HCT116 (cell line): ENCODE measurements around the gene CCDC158. TPM values are rescaled to one million over a fixed set of nuclear protein-coding genes. Genes with fewer than 3 reads are reported as not detected.

ENCODE experiments used
- ATAC-seq: fragments of 200-7000 bp; cut with Tn5 transposase; 2 replicates; pipeline ENCODE4 v1.9.1; 2020; ENCODE audit warnings: mild to moderate bottlenecking, moderate library complexity
- BruUV-seq: library from RNA; stranded (reverse); fragments of 400-500 nt; replicated peaks from 2 replicates; lab custom pipeline; 2021; lab: Mats Ljungman, UMichigan
- CTCF ChIA-PET: fragments of 300-600 bp; sonication (Branson Sonifier 250); formaldehyde crosslinking; loops from one replicate; lab custom pipeline; 2021; ENCODE audit warnings: antibody characterized with exemption; lab: Charles Lee
- POLR2A ChIA-PET: fragments of 300-600, 350-600 bp; sonication (Branson Sonifier 250); formaldehyde crosslinking; loops from one replicate; lab custom pipeline; 2021; ENCODE audit warnings: antibody characterized with exemption; lab: Charles Lee
- RAD21 ChIA-PET, 2 experiments: fragments of 300-600 bp; sonication (Branson Sonifier 250); formaldehyde crosslinking; loops; one replicate each; lab custom pipeline; 2023; ENCODE audit warnings: low total read pairs in 2 of 2; ENCODE audit not compliant: uncharacterized antibody in 2 of 2, unreplicated experiment in 2 of 2, low non-redundant PET in 1 of 2; lab: Charles Lee
- DNase-seq: peaks from one replicate; pipeline ENCODE4 v3.0.0-alpha.2; 2010; ENCODE audit warnings: low read depth, low spot score
- H2AFZ ChIP-seq: fragments of 200-600 bp; shearing (Covaris generic), sonication (generic); 2 replicates; pipeline ENCODE4 v1.6.1; 2017; ENCODE audit warnings: low read depth, mixed run types, mixed read lengths, antibody characterized with exemption, low read length; ENCODE audit not compliant: poor library complexity, severe bottlenecking
- H3K27ac ChIP-seq: 2 replicates; pipeline ENCODE4 v1.5.1; 2012; ENCODE audit warnings: low read depth, low read length
- H3K27me3 ChIP-seq: fragments of 200-600 bp; sonication (generic); 2 replicates; pipeline ENCODE4 v1.6.1; 2016; ENCODE audit warnings: mixed run types, low read length, mixed read lengths; ENCODE audit not compliant: insufficient read depth
- H3K36me3 ChIP-seq, 2 experiments: fragments of 200-500 bp in 1 of 2; fragments of 200-600 bp in 1 of 2; sonication (Bioruptor generic) in 1 of 2; sonication (generic) in 1 of 2; 2 replicates each; pipeline versions ENCODE4 v1.5.1 to v1.6.1; 2014 to 2016; ENCODE audit warnings: low read length in 2 of 2, inconsistent platforms in 1 of 2, mixed read lengths in 1 of 2, mixed run types in 1 of 2; ENCODE audit not compliant: insufficient read depth in 2 of 2, control insufficient read depth in 1 of 2
- H3K4me1 ChIP-seq, 2 experiments: fragments of 200-600 bp in 1 of 2; sonication (generic) in 1 of 2; 2 replicates each; pipeline versions ENCODE4 v1.5.1 to v1.6.1; 2012 to 2017; ENCODE audit warnings: low read length in 2 of 2, inconsistent platforms in 1 of 2, mild to moderate bottlenecking in 1 of 2, mixed read lengths in 1 of 2, mixed run types in 1 of 2, moderate library complexity in 1 of 2; ENCODE audit not compliant: insufficient read depth in 2 of 2, control insufficient read depth in 1 of 2
- H3K4me2 ChIP-seq: fragments of 200-600 bp; sonication (generic); 2 replicates; pipeline ENCODE4 v1.6.1; 2017; ENCODE audit warnings: mixed run types, low read length, mixed read lengths
- H3K4me3 ChIP-seq, 2 experiments: fragments of 200-600 bp in 1 of 2; sonication (generic) in 1 of 2; replicated peaks in 1 of 2; 2 replicates each; pipeline ENCODE4 v1.5.1; 2011 to 2016; ENCODE audit warnings: low read length in 2 of 2, control low read depth in 1 of 2, low read depth in 1 of 2, mild to moderate bottlenecking in 1 of 2, mixed read lengths in 1 of 2, mixed run types in 1 of 2
- H3K79me2 ChIP-seq: fragments of 200-600 bp; sonication (generic); 2 replicates; pipeline ENCODE4 v1.6.1; 2017; ENCODE audit warnings: mild to moderate bottlenecking, mixed run types, low read length, moderate library complexity, mixed read lengths; ENCODE audit not compliant: insufficient read depth
- H3K9ac ChIP-seq: fragments of 200-600 bp; sonication (generic); 2 replicates; pipeline ENCODE4 v1.6.1; 2016; ENCODE audit warnings: low read length, mixed read lengths
- H3K9me2 ChIP-seq: fragments of 200-600 bp; sonication (generic), shearing (Covaris generic); 2 replicates; pipeline ENCODE4 v1.6.1; 2017; ENCODE audit warnings: mixed run types, mild to moderate bottlenecking, moderate library complexity; ENCODE audit not compliant: insufficient read depth
- H3K9me3 ChIP-seq, 2 experiments: fragments of 200-500 bp in 1 of 2; fragments of 200-600 bp in 1 of 2; sonication (Bioruptor generic) in 1 of 2; sonication (generic) in 1 of 2; 2 replicates each; pipeline ENCODE4 v1.6.1; 2014 to 2017; ENCODE audit warnings: low read length in 2 of 2, mixed read lengths in 2 of 2, inconsistent platforms in 1 of 2, low read depth in 1 of 2, mild to moderate bottlenecking in 1 of 2, mixed run types in 1 of 2, moderate library complexity in 1 of 2; ENCODE audit not compliant: control insufficient read depth in 1 of 2, insufficient read depth in 1 of 2
- H4K20me1 ChIP-seq: fragments of 200-600 bp; sonication (generic), shearing (Covaris generic); 2 replicates; pipeline ENCODE4 v1.6.1; 2017; ENCODE audit warnings: mixed run types, mild to moderate bottlenecking, moderate library complexity; ENCODE audit not compliant: insufficient read depth
- CEBPB ChIP-seq: IDR thresholded peaks from 2 replicates; pipeline ENCODE4 v1.6.1; 2012; ENCODE audit warnings: low read depth
- CTCF ChIP-seq, 3 experiments: fragments of 200-600 bp in 1 of 3; sonication (generic) in 1 of 3; IDR thresholded peaks in 2 of 3; conservative IDR thresholded peaks in 1 of 3; 2 replicates each; pipeline ENCODE4 v1.5.1; 2012 to 2017; ENCODE audit warnings: low read depth in 2 of 3, low read length in 2 of 3, antibody characterized with exemption in 1 of 3, borderline replicate concordance in 1 of 3, control low read depth in 1 of 3, mild to moderate bottlenecking in 1 of 3, mixed read lengths in 1 of 3, mixed run types in 1 of 3, moderate library complexity in 1 of 3; ENCODE audit not compliant: insufficient read depth in 1 of 3
- ELF1 ChIP-seq: IDR thresholded peaks from 2 replicates; pipeline ENCODE4 v1.6.1; 2012; ENCODE audit warnings: low read depth, borderline replicate concordance
- EZH2 ChIP-seq: fragments of 200-600 bp; sonication (generic); IDR thresholded peaks from 2 replicates; pipeline ENCODE4 v1.6.1; 2017; ENCODE audit warnings: antibody characterized with exemption, mixed run types
- POLR2A ChIP-seq: IDR thresholded peaks from 2 replicates; pipeline ENCODE4 v1.7.0; 2011; ENCODE audit warnings: borderline replicate concordance; ENCODE audit not compliant: insufficient read depth, insufficient read length; ENCODE audit errors: extremely low read depth
- POLR2AphosphoS5 ChIP-seq: IDR thresholded peaks from 2 replicates; pipeline ENCODE4 v1.6.1; 2011; ENCODE audit warnings: mild to moderate bottlenecking, low read depth, low read length, moderate library complexity
- SP1 ChIP-seq: IDR thresholded peaks from 2 replicates; pipeline ENCODE4 v1.6.1; 2012; ENCODE audit warnings: low read depth
- SRF ChIP-seq: IDR thresholded peaks from 2 replicates; pipeline ENCODE4 v1.6.1; 2012; ENCODE audit warnings: low read depth
- ZBTB33 ChIP-seq: IDR thresholded peaks from 2 replicates; pipeline ENCODE4 v1.6.1; 2011; ENCODE audit warnings: mild to moderate bottlenecking, low read length, moderate library complexity; ENCODE audit not compliant: insufficient replicate concordance; ENCODE audit errors: extremely low read depth
- ZFX ChIP-seq: fragments of 450-650 bp; IDR thresholded peaks from 2 replicates; pipeline ENCODE4 v1.6.1; 2017
- intact Hi-C: fragments of 100-400 bp; cut with micrococcal nuclease; formaldehyde crosslinking; loops from 2 replicates; pipeline ENCODE4 v1.10.0; 2022
- total RNA-seq: library from RNA; stranded (reverse); gene quantifications from one replicate; pipeline ENCODE4 v1.2.1, GENCODE V29; 2021; ENCODE audit not compliant: unreplicated experiment

Gene CCDC158
- total RNA-seq, 1 experiment from 2014 or later: not detected

GRCh38 chr4:76459291-76459723 is 38.4 kb upstream of the CCDC158 start (continued):
- TF ChIP-seq EZH2 (no peak), POLR2A (peak; percentile 10), POLR2AphosphoS5 (no peak)

GRCh38 chr4:76458825-76459224 is 37.9 kb upstream of the CCDC158 start:
- Histone ChIP-seq H3K9me3 (no peaks in the 10 kb centered on the region; a peak in 1 of 4 replicates), H3K9ac (peak overlapping the region; percentile 56), H3K36me3 (no peaks in the 10 kb centered on the region), H3K27me3 (no peaks in the 10 kb centered on the region), H3K4me1 (peaks cover 25 to 39% of the 10 kb centered on the region in 2 experiments), H3K9me2 (no peaks in the 10 kb centered on the region), H4K20me1 (no peaks in the 10 kb centered on the region), H3K27ac (peak overlapping the region; percentile 78), H3K4me2 (peak overlapping the region; percentile 65), H2AFZ (peak overlapping the region; percentile 79), H3K79me2 (no peaks in the 10 kb centered on the region), H3K4me3 (peak overlapping the region in 1 of 2 experiments; percentile 33; a peak in 3 of 4 replicates)
- POLR2A ChIA-PET: interaction anchor here (1.1 to 1.5 kb wide), 3 partner anchors 11 to 26 kb away, joined by 3 to 5 read pairs (median 4); no protein-coding TSS in a partner anchor
- DNase-seq (no peak), ATAC-seq (peak; percentile 24; the same call in 1 of the 2 replicates)
- no TSS peak for BruUV-seq
- intact Hi-C loops: no loop called here
- CTCF ChIA-PET: no interaction called here
- RAD21 ChIA-PET: no interaction called here
- TF ChIP-seq ELF1: no peak
- TF ChIP-seq CEBPB: no peak
- TF ChIP-seq ZBTB33: no peak
- TF ChIP-seq SRF: no peak
- no peak for TF ChIP-seq CTCF (IDR thresholded peaks at IDR 0.05 in 2 of 3, conservative IDR thresholded peaks at IDR 0.05 in 1 of 3; ENCODE audit: borderline replicate concordance in 1 of 3, insufficient read depth in 1 of 3, low read depth in 2 of 3, low read length in 2 of 3)
- no peak for TF ChIP-seq SP1
- no peak for TF ChIP-seq ZFX
